Fibroblast of lung (primary cell): ENCODE results near the gene TFAP2C. TPM values are rescaled to one million over a fixed set of nuclear protein-coding genes. Genes with fewer than 3 reads are reported as not detected.
A peak's percentile ranks its signal among the peaks of the same experiment; 100 is the strongest.

Experiments
- DNase-seq, 2 donors: peaks; one replicate each; pipeline versions ENCODE4 v3.0.0 to v3.0.0-alpha.2; 2010; ENCODE audit warnings: low read depth in 2 of 2
- H2AFZ ChIP-seq: 2 replicates; pipeline ENCODE4 v1.5.1; 2012; ENCODE audit warnings: low read length, control low read depth, inconsistent platforms
- H3K27ac ChIP-seq: 2 replicates; pipeline ENCODE4 v1.5.1; 2011; ENCODE audit warnings: low read length, control low read depth; ENCODE audit not compliant: insufficient read depth
- H3K27me3 ChIP-seq: 2 replicates; pipeline ENCODE4 v1.5.1; 2011; ENCODE audit warnings: mild to moderate bottlenecking, low read length; ENCODE audit not compliant: control insufficient read depth, insufficient read depth
- H3K36me3 ChIP-seq: 2 replicates; pipeline ENCODE4 v1.5.1; 2011; ENCODE audit warnings: low read length; ENCODE audit not compliant: control insufficient read depth, insufficient read depth
- H3K4me1 ChIP-seq: 2 replicates; pipeline ENCODE4 v1.5.1; 2011; ENCODE audit warnings: low read length; ENCODE audit not compliant: control insufficient read depth, insufficient read depth; ENCODE audit errors: extremely low read depth
- H3K4me2 ChIP-seq: 2 replicates; pipeline ENCODE4 v1.5.1; 2011; ENCODE audit warnings: low read length, control low read depth; ENCODE audit not compliant: insufficient read depth; ENCODE audit errors: extremely low read depth
- H3K4me3 ChIP-seq, 4 experiments: fragments of 200-600 bp in 1 of 4; sonication (generic) in 1 of 4; replicated peaks in 1 of 4; 2 replicates each; pipeline ENCODE4 v1.5.1; 2011 to 2016; ENCODE audit warnings: low read length in 4 of 4, low read depth in 3 of 4, mild to moderate bottlenecking in 3 of 4, control low read depth in 2 of 4, inconsistent platforms in 1 of 4, mixed read lengths in 1 of 4; ENCODE audit not compliant: insufficient read depth in 1 of 4; ENCODE audit errors: control extremely low read depth in 1 of 4
- H3K79me2 ChIP-seq: 2 replicates; pipeline ENCODE4 v1.5.1; 2012; ENCODE audit warnings: mild to moderate bottlenecking, low read length, inconsistent platforms; ENCODE audit not compliant: control insufficient read depth, insufficient read depth
- H3K9ac ChIP-seq: 2 replicates; pipeline ENCODE4 v1.5.1; 2011; ENCODE audit warnings: mild to moderate bottlenecking, low read length, control low read depth; ENCODE audit not compliant: insufficient read depth
- H3K9me3 ChIP-seq: 2 replicates; pipeline ENCODE4 v1.5.1; 2012; ENCODE audit warnings: low read depth, low read length; ENCODE audit not compliant: control insufficient read depth, insufficient read depth
- H4K20me1 ChIP-seq: 2 replicates; pipeline ENCODE4 v1.5.1; 2011; ENCODE audit warnings: low read length; ENCODE audit not compliant: control insufficient read depth, insufficient read depth; ENCODE audit errors: extremely low read depth
- EZH2 ChIP-seq: IDR thresholded peaks from 2 replicates; pipeline ENCODE4 v1.5.1; 2012; ENCODE audit warnings: low read length, control low read depth, mild to moderate bottlenecking; ENCODE audit errors: missing control alignments
- polyA plus RNA-seq, 2 donors: library from polyadenylated mRNA; depleted of rRNA in 1 of 2; stranded (reverse) in 1 of 2; unstranded in 1 of 2; fragments of >200 nt; gene quantifications; 2 replicates each; pipeline ENCODE4 v1.2.1, GENCODE V29; 2011 to 2012; ENCODE audit warnings: missing spikeins in 1 of 2
- total RNA-seq: library from RNA; depleted of rRNA; stranded (reverse); fragments of >200 nt; gene quantifications from 2 replicates; pipeline ENCODE4 v1.2.1, GENCODE V29; 2014
- TF ChIP-seq, protein P1 (sequence below), 2 donors: IDR thresholded peaks in 1 of 2; conservative IDR thresholded peaks in 1 of 2; 1 replicate in 1 of 2; 2 replicates in 1 of 2; pipeline ENCODE4 v1.5.1; 2011 to 2012; ENCODE audit warnings: low read length in 2 of 2, control low read depth in 1 of 2, inconsistent platforms in 1 of 2, low read depth in 1 of 2, mild to moderate bottlenecking in 1 of 2

The TFAP2C gene
- total and polyA plus RNA-seq, 2 donors (not counting 1 experiment from before 2014, with no cell fraction given) = 0.39 TPM; not detected in 1

DNA sequence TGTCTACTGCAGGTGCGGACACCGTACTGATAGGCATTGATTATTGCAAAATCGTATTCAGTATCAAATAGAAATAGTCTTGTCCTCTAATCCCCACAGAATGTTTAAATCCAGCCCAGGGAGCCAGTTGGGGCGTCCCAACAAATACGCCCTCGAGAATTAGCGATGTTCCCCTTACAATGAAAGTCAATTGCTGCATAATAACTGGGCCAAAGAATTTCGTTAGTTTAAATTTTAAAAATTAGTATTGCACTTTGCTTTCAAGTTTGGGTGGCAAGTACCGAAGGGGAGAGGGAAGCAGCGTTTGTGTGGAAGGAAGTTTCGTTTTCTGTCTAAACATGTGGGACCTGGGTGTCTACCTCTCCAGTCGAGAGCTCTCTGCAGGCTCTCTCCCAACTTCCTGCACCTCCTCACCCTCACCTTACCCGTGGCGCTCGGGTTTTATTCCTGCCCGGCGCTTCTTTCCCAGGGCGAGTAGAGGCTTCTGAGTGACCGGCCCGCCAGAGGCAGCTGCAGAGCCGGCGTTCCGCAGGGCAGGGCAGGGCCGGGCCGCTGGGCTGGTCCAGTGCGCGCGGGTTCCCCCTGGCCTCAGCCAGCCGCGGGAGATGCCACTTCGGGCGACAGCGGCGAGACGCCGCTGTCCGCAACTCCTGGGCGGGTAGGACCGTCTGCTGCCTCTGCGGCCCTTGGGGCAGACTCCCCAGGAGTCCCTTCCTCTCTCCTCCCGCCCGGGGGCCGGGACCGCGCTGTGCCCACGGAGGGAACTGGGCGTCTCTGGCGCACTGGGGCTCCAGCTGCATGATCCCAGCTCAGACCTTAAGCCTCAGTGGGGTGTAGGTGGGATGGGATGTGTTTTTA lies 862 bp upstream of the TFAP2C start:
- no peaks in the 10 kb centered on the region for H3K79me2 ChIP-seq
- H3K9ac ChIP-seq = no peak overlapping the region
- no peak overlapping the region for H2AFZ ChIP-seq
- H4K20me1 ChIP-seq = no peaks in the 10 kb centered on the region
- DNase-seq = no peak
- H3K4me3 ChIP-seq = peak overlapping the region in 2 of 4 experiments; percentile 5 to 10
- H3K36me3 ChIP-seq = no peaks in the 10 kb centered on the region
- TF ChIP-seq, protein P1, sequence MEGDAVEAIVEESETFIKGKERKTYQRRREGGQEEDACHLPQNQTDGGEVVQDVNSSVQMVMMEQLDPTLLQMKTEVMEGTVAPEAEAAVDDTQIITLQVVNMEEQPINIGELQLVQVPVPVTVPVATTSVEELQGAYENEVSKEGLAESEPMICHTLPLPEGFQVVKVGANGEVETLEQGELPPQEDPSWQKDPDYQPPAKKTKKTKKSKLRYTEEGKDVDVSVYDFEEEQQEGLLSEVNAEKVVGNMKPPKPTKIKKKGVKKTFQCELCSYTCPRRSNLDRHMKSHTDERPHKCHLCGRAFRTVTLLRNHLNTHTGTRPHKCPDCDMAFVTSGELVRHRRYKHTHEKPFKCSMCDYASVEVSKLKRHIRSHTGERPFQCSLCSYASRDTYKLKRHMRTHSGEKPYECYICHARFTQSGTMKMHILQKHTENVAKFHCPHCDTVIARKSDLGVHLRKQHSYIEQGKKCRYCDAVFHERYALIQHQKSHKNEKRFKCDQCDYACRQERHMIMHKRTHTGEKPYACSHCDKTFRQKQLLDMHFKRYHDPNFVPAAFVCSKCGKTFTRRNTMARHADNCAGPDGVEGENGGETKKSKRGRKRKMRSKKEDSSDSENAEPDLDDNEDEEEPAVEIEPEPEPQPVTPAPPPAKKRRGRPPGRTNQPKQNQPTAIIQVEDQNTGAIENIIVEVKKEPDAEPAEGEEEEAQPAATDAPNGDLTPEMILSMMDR (conservative IDR thresholded peaks at IDR 0.05 in 1 of 2, IDR thresholded peaks at IDR 0.05 in 1 of 2; ENCODE audit: low read depth in 1 of 2, low read length in 2 of 2) = no peak
- TF ChIP-seq EZH2 = peak; percentile 47
- H3K27ac ChIP-seq = no peak overlapping the region
- H3K4me1 ChIP-seq = no peaks in the 10 kb centered on the region
- H3K4me2 ChIP-seq = peak overlapping the region; percentile 59
- peaks cover 70% of the 10 kb centered on the region for H3K27me3 ChIP-seq
- no peaks in the 10 kb centered on the region for H3K9me3 ChIP-seq

DNA sequence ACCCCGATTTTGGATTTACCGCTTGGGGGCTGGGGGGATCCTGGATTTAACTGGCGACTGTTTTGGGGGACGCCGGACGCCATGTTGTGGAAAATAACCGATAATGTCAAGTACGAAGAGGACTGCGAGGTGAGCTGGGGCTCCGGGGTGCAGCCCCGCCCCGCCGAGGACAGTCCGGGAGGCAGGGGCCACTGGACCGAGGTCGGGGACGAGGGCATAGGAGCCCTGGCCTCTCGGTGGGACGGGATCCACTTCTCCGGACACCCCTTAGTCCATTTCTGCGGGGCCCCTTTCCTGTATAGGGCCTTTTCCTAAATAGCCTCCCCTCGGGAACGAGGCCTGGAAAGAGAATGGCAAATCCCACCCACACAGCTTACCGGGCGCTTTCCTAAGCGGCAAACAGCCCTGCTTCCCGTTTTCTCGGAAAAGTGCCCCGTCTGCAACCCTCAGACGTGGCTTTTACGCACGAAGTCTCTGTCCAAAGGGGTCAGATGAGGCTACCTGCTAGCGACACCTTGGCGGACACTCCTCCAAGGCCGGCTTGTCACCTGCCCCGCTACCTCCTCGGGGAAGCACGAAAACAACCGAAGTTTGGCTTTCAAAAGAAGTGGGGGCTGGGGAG lies 469 bp downstream of the TFAP2C start:
- H3K9me3 ChIP-seq = no peaks in the 10 kb centered on the region
- no peaks in the 10 kb centered on the region for H3K79me2 ChIP-seq
- H3K27me3 ChIP-seq = peaks cover 65% of the 10 kb centered on the region
- no peak overlapping the region for H3K27ac ChIP-seq
- H3K9ac ChIP-seq = no peak overlapping the region
- peak overlapping the region; percentile 25 for H3K4me2 ChIP-seq
- H4K20me1 ChIP-seq = no peaks in the 10 kb centered on the region
- peak overlapping the region in 1 of 4 experiments; percentile 54 for H3K4me3 ChIP-seq
- no peaks in the 10 kb centered on the region for H3K4me1 ChIP-seq
- peak; percentile 82 for TF ChIP-seq EZH2
- TF ChIP-seq, protein P1 (conservative IDR thresholded peaks at IDR 0.05 in 1 of 2, IDR thresholded peaks at IDR 0.05 in 1 of 2; ENCODE audit: low read depth in 1 of 2, low read length in 2 of 2) = no peak
- H2AFZ ChIP-seq = no peak overlapping the region
- no peaks in the 10 kb centered on the region for H3K36me3 ChIP-seq
- no peak for DNase-seq

DNA sequence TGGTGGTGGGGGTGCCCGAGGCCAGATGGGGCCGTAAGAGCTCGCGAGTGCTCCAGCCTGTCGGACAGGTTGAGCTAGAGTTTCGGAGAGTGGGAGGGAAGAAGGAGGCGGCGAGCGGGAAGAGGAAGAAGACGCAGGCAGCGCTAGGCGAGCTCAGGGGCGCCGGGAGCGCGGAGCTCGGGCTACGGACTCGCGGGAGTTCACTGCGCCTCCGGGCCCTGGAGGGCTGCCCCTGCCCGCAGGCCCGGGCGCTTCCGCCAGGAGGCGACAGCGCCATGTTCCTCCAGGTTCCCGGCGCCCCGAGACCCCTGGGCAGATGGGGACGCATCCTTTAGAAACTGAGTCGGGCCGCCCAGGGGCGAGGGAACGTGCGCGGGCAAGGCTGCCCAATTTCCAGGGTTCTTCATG lies 984 bp downstream of the TFAP2C start:
- H3K27ac ChIP-seq = no peak overlapping the region
- peaks cover 60% of the 10 kb centered on the region for H3K27me3 ChIP-seq
- no peak overlapping the region for H3K9ac ChIP-seq
- TF ChIP-seq, protein P1 (conservative IDR thresholded peaks at IDR 0.05 in 1 of 2, IDR thresholded peaks at IDR 0.05 in 1 of 2; ENCODE audit: low read depth in 1 of 2, low read length in 2 of 2) = peak; percentile 28 to 33
- no peak for TF ChIP-seq EZH2
- H3K4me3 ChIP-seq = peak overlapping the region in 1 of 4 experiments; percentile 54
- no peaks in the 10 kb centered on the region for H3K4me1 ChIP-seq
- no peaks in the 10 kb centered on the region for H3K36me3 ChIP-seq
- H2AFZ ChIP-seq = no peak overlapping the region
- no peaks in the 10 kb centered on the region for H3K9me3 ChIP-seq
- H4K20me1 ChIP-seq = no peaks in the 10 kb centered on the region
- H3K79me2 ChIP-seq = no peaks in the 10 kb centered on the region
- peak in 1 of 2 donors; percentile 72 for DNase-seq
- no peak overlapping the region for H3K4me2 ChIP-seq
